Erythroblast (primary cell): ENCODE measurements around the gene CRACR2A.

Experiments used
- DNase-seq, 2 experiments: peaks; one replicate each; lab custom pipeline; 2025; lab: John Stamatoyannopoulos, UW
- GATA1 ChIP-seq: IDR thresholded peaks from 2 replicates; pipeline ENCODE4 v1.6.1; 2011; ENCODE audit warnings: low read depth, mild to moderate bottlenecking, control low read depth, low read length, moderate library complexity
- POLR2A ChIP-seq: IDR thresholded peaks from 2 replicates; pipeline ENCODE4 v1.6.1; 2011; ENCODE audit warnings: mild to moderate bottlenecking, low read length

CRACR2A gene

DNA sequence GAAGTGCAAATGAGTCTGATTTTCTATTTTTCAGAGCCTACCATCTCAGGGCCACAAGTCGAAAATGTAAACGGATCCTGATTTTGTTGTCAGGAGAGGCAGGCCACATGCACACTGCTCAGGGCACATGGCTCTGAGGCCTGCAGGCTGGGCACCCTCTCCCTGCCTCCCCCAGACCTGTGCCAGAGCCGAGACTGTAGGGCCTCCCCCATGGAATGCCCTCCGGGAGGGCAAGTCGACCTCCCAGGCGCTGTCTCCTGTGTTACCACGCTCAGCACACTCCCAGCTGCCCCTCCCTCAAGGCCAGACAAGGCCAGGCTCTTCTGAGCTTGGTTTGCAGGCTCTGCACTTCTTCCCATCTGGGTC is 121.7 kb downstream of the CRACR2A start:
- no peak for DNase-seq
- TF ChIP-seq GATA1 = no peak
- TF ChIP-seq POLR2A = no peak

DNA sequence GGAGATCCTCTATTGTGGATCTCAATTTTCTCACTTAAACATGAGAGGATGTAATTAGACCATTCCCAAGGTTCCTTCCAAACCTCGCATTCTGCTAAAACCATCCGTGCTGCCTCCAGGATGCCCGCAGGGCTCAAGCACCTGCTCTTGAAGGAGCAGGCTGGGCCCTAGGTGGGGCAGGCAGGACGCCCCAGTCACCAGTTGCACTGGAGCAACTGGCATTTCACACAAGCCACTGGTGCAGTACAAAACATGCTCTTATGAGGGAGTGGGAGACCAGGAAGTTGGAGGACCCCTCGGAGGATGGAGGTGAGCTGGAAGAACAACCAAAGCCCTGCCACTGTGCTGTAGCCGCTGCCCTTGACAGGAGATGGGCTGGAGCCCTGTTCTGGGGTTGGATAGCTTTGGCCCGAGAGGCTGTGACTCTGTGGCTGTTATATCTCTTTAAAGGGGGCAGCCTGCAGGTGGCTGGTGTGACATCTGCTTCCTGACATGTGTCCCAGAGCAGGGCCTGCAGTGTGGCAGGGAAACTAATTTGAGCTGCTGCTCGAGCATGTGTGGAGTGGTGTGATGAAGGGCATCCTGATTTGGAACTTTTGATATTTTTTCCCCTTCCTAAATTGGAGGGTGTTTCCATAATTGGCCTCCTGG is 122.2 kb downstream of the CRACR2A start:
- DNase-seq = no peak
- TF ChIP-seq POLR2A (no peak), GATA1 (no peak)

DNA sequence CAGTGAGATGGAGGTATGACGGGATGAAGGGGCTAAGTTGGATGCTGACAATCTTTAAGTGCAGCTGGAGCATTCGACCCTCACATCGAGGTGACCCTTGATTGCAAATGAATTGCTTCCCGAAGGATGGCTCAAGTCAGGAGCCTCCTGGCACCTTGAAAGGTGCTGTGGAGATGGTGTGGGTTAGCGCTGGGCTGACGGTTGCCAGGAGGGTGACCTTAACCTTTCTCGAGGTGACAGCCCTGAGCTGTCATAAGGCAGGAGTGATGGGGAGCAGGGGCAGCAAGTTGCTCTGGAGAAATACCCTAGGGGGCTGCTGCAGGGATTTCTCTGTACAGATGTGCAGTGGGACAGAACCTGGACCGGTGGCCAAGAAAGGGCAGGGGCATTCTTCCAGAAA is 122.8 kb downstream of the CRACR2A start:
- TF ChIP-seq POLR2A (no peak), GATA1 (no peak)
- no peak for DNase-seq

DNA sequence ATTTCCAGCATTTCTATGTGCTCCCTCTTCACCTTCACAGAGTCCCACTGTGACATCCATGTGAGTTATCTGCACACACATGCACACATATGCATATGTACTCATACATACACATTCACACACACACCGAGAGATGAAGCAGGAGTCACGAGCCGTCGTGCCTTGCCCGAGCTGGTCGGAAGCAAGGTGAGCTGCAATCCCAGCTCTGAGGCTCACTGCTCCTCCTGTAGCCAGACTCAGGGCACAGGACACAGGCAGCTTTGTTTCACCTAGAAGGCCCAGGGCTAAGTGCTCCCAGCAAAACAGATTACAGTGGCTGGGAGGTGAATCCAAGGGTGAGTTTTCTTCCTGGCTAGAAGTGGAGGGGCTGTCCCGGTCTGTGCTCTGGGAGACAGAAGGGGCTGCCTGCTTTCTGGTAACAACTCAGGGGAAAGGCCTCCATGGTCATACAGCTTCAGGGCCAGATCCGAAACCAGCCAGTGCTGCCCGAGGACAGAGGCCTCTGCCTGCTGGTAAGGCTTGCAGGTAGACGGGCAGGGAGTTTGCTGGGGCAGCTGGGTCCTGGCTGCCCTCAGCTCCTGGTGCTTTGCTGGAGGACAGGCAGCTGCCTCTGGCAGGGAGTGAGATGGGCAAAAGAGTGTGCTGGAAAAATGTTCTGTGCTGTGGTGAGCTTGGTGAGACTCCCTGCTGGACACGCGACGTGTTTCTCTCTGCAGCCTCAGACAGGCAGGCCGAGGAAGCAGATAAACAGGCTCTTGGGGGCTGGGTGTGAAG is 123.7 kb downstream of the CRACR2A start:
- DNase-seq = no peak
- TF ChIP-seq GATA1 = no peak
- TF ChIP-seq POLR2A = no peak

DNA sequence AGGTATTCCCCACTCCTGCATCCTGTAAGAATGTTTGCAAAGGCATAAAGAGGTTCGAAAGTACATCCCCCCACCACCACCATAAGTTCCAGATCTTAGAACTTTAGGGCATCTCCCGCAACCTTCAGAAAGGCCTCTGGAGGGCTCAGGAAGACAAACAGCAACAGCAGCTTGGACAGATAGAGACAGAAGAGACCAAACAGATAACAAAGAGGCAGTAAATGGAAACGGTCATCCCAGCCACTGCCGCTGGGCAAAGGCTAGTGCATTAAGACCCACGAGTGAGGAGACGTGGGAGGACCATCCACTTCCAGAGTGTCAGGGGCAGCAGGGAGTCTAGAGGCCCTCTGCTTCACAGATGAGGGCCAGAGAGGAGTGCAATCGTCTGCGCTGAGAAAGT is 124.3 kb downstream of the CRACR2A start:
- TF ChIP-seq GATA1 (no peak), POLR2A (no peak)
- DNase-seq = no peak

DNA sequence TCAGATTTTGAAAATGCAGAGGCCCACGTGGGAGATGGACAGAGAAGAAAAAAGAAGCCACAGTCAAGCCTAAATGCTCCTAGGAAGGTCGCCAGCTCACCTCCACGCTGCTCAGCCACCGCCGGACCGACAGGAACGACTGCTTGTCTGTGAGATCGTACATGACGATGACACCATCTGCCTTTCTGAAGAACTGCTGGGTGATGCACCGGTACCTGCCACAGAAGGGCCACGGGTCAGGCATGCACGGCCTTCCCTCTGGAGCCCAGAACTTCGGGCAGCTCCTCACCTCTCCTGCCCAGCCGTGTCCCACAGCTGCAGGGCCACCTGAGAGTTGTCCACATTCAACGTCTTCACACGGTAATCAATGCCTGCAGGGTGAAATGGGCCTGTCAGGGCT is 125.6 kb downstream of the CRACR2A start:
- TF ChIP-seq GATA1 = no peak
- no peak for TF ChIP-seq POLR2A
- no peak for DNase-seq

DNA sequence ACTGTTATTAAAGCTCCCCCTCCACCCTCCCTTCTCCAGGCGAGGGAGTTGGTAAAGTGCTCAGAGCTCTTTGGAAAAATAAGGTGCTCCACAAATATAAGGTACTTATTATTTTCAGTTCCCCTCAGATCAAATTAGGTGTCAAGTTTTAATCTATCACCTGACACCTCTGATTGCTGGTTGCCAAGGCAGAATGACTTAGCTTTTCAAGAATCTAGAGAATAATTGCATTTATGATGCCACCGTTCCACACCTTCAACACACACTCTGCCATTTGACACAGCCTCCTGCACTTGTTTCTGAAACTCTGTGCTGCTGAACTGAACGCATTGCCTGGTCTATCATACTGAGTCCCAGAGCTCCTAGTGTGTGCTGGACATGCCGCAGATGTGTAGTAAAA is 128.6 kb downstream of the CRACR2A start:
- TF ChIP-seq GATA1 (no peak), POLR2A (no peak)
- DNase-seq = no peak

DNA sequence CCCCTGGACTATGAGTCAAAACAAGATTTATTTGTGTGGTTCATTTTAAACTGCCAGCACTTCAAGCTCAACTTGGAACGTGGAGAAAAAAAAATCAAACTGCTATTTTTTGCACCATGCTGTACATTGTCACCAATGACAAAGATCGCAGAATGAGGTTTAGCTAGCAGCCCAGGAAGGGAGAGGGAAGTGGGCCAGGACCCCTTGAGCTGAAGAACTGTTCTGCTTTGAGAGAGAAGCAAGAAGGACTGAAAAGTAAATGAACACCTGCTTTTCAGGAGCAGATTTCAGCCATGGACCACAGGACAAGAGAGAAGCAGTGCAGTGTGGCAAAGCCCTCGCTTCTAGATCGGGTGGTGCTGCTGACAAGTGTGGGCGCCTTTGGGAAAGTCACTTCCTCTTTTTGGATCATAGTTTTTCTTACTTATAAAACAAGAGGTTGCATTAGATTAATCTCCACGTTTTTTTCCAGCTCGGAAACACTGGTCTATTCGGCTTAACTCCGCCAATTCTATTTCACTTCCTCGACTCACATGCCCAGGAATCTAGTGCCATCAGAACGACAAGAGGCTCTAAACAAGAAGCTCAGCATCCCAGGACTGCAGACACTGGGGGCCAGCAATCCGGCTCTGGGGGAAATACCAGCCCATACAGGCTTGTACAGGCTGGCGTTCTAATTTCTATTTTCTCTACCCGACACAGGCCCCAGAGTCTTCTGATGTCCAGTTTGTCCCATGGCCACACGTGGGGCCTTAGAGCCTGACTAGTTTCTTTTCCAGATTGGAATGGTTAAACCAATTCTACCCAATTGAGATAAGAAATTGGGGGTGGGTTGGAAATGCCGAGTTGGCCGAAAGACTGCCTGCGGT is 129.9 kb downstream of the CRACR2A start:
- TF ChIP-seq POLR2A = no peak
- no peak for TF ChIP-seq GATA1
- no peak for DNase-seq

DNA sequence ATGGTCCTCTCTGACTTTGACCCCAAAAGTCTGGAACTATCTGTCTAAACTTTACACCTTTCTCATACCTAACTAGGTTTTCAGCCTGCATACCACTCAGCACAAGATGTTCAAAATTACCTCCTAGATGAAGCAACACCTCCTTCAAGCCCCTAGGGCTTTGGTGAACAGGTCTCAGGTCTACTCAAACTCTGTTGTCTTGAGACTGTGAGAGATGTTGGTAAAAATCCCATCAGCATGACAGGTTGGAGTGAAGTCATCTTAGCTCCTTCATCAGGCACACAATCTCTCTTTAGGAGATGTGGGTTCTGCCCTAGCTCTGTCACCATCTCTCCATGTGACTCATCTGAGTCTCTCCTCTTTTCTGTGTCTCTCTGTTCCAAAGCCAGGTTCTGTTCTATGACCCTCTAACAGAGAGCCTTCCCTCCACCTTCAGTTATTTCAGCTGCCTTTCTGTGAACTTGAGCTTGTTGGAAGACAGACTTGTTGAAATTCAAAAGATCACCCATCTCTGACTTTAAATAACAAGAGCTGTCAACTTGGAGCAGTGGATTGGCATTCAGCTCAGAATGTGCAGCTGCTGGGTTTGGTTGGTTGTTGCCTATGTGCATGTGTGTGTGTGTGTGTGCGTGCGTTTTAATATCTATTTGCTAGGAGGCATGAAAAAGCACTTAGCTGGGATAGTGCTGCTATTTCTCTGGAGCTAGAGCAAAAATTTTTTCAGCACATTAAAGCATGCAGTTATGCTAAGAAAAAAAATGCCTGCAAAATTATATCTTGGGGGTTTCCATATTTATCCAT is 130.7 kb downstream of the CRACR2A start:
- TF ChIP-seq GATA1 (no peak), POLR2A (no peak)
- DNase-seq = no peak

DNA sequence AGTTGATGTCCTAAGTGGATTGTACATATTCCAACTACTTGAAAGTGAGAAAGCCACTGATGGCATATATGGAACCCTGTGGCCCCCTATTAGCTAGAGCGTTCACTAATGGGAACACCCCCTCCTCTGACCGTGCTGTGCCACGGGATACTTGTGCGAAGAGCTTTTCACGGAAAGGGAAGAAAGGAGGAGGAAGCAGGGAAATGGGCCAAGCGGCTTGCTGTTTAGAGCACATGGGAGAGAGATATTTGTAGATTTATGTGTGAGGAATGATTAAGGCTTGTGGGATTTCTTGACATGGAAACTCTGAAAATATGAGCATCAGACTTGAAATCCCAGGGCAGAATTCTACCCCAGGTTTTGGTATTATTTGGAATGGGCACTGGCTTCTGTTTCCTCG is 132.1 kb downstream of the CRACR2A start:
- no peak for DNase-seq
- TF ChIP-seq POLR2A = no peak
- TF ChIP-seq GATA1 = no peak

DNA sequence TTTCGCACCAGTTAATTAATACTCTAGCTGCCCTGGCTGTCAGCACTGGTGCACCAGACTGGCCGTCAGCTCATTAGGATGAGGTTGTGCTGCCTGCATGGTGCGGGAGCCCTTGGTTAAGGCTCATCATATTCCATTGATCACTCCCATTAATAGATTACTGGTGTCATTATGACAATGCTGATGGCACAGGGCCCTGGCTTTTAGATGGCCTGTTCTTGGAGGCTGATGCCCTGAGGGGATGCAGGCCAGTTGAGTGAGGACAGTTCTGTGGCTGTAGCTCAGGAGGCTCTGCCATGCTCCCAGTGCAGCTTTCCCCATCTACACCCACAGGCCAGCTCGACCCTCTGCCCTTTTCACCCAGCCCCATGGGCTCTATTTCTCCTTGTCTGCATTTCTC is 135.3 kb downstream of the CRACR2A start:
- TF ChIP-seq POLR2A (no peak), GATA1 (no peak)
- no peak for DNase-seq

DNA sequence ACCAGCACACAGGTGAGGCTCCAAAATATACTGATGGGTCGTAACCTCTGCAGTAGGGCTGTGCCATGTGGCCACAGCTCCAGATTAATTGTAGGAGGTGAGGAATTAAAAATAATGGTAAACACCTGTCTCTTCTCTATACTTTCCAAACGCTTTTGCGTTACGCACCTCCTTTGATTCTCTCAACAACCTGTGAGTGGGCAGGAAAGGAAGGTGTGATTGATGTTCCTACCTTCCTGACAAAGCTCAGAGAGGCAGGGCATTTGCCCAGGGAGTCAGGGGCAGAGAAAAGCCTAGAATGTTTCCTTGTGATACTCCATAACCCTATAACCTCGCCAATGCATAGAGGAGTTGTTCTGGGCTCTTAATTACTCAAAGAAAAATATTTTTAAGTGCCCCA is 137.0 kb downstream of the CRACR2A start:
- TF ChIP-seq POLR2A (no peak), GATA1 (no peak)
- DNase-seq = no peak

DNA sequence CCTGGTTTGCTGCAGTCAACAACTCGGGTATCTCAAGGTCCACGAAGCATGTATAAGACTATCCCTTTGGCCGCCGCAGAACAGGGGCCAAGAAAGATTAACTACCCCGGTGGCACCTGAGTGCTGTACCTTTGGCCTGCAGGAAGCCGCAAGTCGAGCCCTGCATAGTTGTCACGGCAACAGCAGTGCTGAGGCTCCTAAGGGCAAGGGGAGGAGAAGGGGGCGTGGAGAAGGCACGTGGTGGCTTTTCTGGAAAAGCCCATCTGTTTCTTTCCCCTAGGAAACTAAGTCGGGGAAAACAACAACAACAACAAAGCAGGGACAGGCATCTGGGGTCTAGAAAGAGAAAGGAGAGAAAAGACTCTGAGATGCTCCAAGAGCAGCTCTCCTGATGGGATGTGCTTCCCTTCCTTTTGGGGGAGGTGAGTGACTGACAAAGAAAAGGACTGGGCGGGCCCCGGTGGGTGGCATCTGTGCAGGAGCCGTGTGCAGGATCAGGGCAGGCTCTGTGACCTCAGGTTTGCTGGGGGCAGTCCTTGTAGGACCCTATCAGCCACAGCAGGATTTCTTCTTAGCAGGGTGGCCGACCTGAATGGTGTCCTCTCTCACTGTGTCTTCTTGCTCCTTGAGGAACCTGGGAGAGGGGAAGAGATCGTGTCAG is 138.0 kb downstream of the CRACR2A start:
- TF ChIP-seq GATA1 (no peak), POLR2A (no peak)
- no peak for DNase-seq
